H1 (cell line): ENCODE measurements around the gene NENF. TPM values are rescaled to one million over a fixed set of nuclear protein-coding genes. Genes with fewer than 3 reads are reported as not detected.
A peak's percentile ranks its signal among the peaks of the same experiment; 100 is the strongest.

ENCODE experiments used
- CTCF ChIA-PET: fragments of 300-600 bp; sonication (Branson Sonifier 250); formaldehyde crosslinking; loops from one replicate; lab custom pipeline; 2021; ENCODE audit not compliant: partially characterized antibody; lab: Charles Lee
- POLR2A ChIA-PET: fragments of 300-600 bp; sonication (Branson Sonifier 250); formaldehyde crosslinking; loops from one replicate; lab custom pipeline; 2021; ENCODE audit warnings: inconsistent platforms; ENCODE audit not compliant: partially characterized antibody; lab: Charles Lee
- DNase-seq, 2 experiments: peaks; one replicate each; pipeline versions ENCODE4 v3.0.0 to v3.0.0-alpha.2; 2010 to 2022; ENCODE audit warnings: low spot score in 2 of 2, low read depth in 1 of 2, mixed read lengths in 1 of 2
- FAIRE-seq: peaks from 2 replicates; lab custom pipeline; 2011; peaks lifted over from hg19 to GRCh38; lab: Jason Lieb, UNC
- H2AFZ ChIP-seq: 2 replicates; pipeline ENCODE4 v1.8.1; 2012; ENCODE audit warnings: low read length, inconsistent platforms
- H2AK5ac ChIP-seq: 2 replicates; pipeline ENCODE4 v1.6.1; 2013; ENCODE audit warnings: low read depth, low read length
- H2BK120ac ChIP-seq: replicated peaks from 2 replicates; pipeline ENCODE3; 2013; ENCODE audit warnings: low read depth, low read length, inconsistent platforms
- H2BK12ac ChIP-seq: 2 replicates; pipeline ENCODE4 v1.6.1; 2013; ENCODE audit warnings: low read depth, low read length
- H2BK15ac ChIP-seq: 2 replicates; pipeline ENCODE4 v1.6.1; 2013; ENCODE audit warnings: low read length
- H2BK20ac ChIP-seq: 2 replicates; pipeline ENCODE4 v1.6.1; 2013; ENCODE audit warnings: low read length
- H2BK5ac ChIP-seq: 2 replicates; pipeline ENCODE4 v1.6.1; 2013; ENCODE audit warnings: low read depth, low read length
- H3K14ac ChIP-seq: 2 replicates; pipeline ENCODE4 v1.6.1; 2013; ENCODE audit warnings: inconsistent platforms; ENCODE audit not compliant: insufficient read length
- H3K18ac ChIP-seq: 2 replicates; pipeline ENCODE4 v1.6.1; 2013; ENCODE audit warnings: low read length; ENCODE audit errors: extremely low read depth
- H3K23ac ChIP-seq: 2 replicates; pipeline ENCODE4 v1.6.1; 2013; ENCODE audit warnings: inconsistent platforms; ENCODE audit not compliant: insufficient read length
- H3K23me2 ChIP-seq: 2 replicates; pipeline ENCODE4 v1.6.1; 2013; ENCODE audit warnings: low read depth, low read length
- H3K27ac ChIP-seq: 2 replicates; pipeline ENCODE4 v1.6.1; 2011; ENCODE audit warnings: low read depth, low read length, inconsistent platforms
- H3K27me3 ChIP-seq, 4 experiments: replicated peaks in 1 of 4; 1 replicate in 1 of 4; 2 replicates in 3 of 4; pipeline versions ENCODE4 v1.6.1 to v1.8.1; 2011 to 2013; ENCODE audit warnings: low read length in 3 of 4, mild to moderate bottlenecking in 3 of 4, inconsistent platforms in 2 of 4, mixed read lengths in 2 of 4, moderate library complexity in 1 of 4; ENCODE audit not compliant: control insufficient read depth in 3 of 4, insufficient read depth in 3 of 4; ENCODE audit errors: extremely low read depth in 1 of 4
- H3K36me3 ChIP-seq, 4 experiments: 2 replicates each; pipeline versions ENCODE4 v1.6.1 to v1.8.1; 2011 to 2013; ENCODE audit warnings: mild to moderate bottlenecking in 4 of 4, low read length in 3 of 4, moderate library complexity in 2 of 4, control low read depth in 1 of 4, inconsistent platforms in 1 of 4; ENCODE audit not compliant: insufficient read depth in 4 of 4, control insufficient read depth in 2 of 4
- H3K4ac ChIP-seq: replicated peaks from 2 replicates; pipeline ENCODE3; 2013; ENCODE audit warnings: low read length, low read depth, mixed read lengths, inconsistent platforms; ENCODE audit not compliant: insufficient read length
- H3K4me1 ChIP-seq, 4 experiments: replicated peaks in 1 of 4; 1 replicate in 1 of 4; 2 replicates in 3 of 4; pipeline versions ENCODE4 v1.6.1 to v1.8.1; 2011 to 2013; ENCODE audit warnings: low read length in 3 of 4, inconsistent platforms in 2 of 4, mixed read lengths in 1 of 4; ENCODE audit not compliant: insufficient read depth in 4 of 4, control insufficient read depth in 3 of 4
- H3K4me2 ChIP-seq, 2 experiments: 2 replicates each; pipeline versions ENCODE4 v1.6.1 to v1.8.1; 2011 to 2013; ENCODE audit warnings: low read depth in 2 of 2, low read length in 2 of 2, control low read depth in 1 of 2, inconsistent platforms in 1 of 2, mild to moderate bottlenecking in 1 of 2; ENCODE audit not compliant: insufficient read depth in 1 of 2
- H3K4me3 ChIP-seq, 4 experiments: fragments of 200-600, 300-600 bp in 1 of 4; sonication (generic), shearing (Covaris generic), sonication (Bioruptor Twin) in 1 of 4; 2 replicates each; pipeline versions ENCODE4 v1.5.1 to v1.8.1; 2011 to 2016; ENCODE audit warnings: low read length in 4 of 4, low read depth in 3 of 4, control low read depth in 2 of 4, inconsistent platforms in 2 of 4, mild to moderate bottlenecking in 2 of 4, mixed read lengths in 1 of 4, moderate library complexity in 1 of 4; ENCODE audit not compliant: insufficient read depth in 2 of 4; ENCODE audit errors: extremely low read depth in 1 of 4
- H3K56ac ChIP-seq: replicated peaks from 2 replicates; pipeline ENCODE3; 2013; ENCODE audit warnings: low read depth, mild to moderate bottlenecking, mixed read lengths, low read length, inconsistent platforms; ENCODE audit not compliant: insufficient read length
- H3K79me1 ChIP-seq: 2 replicates; pipeline ENCODE4 v1.6.1; 2013; ENCODE audit warnings: low read depth, low read length, control low read depth
- H3K79me2 ChIP-seq, 2 experiments: 2 replicates each; pipeline versions ENCODE4 v1.6.1 to v1.8.1; 2012 to 2013; ENCODE audit warnings: low read length in 2 of 2, mild to moderate bottlenecking in 2 of 2, inconsistent platforms in 1 of 2; ENCODE audit not compliant: insufficient read depth in 2 of 2, control insufficient read depth in 1 of 2
- H3K9ac ChIP-seq, 4 experiments: replicated peaks in 1 of 4; 1 replicate in 1 of 4; 2 replicates in 3 of 4; pipeline versions ENCODE4 v1.6.1 to v1.8.1; 2011 to 2013; ENCODE audit warnings: low read depth in 3 of 4, low read length in 3 of 4, control low read depth in 2 of 4, mild to moderate bottlenecking in 2 of 4, moderate library complexity in 2 of 4, inconsistent platforms in 1 of 4; ENCODE audit errors: extremely low read depth in 1 of 4
- H3K9me3 ChIP-seq, 2 experiments: 2 replicates each; pipeline versions ENCODE4 v1.6.1 to v1.8.1; 2012 to 2013; ENCODE audit warnings: mild to moderate bottlenecking in 2 of 2, moderate library complexity in 2 of 2, control low read depth in 1 of 2, inconsistent platforms in 1 of 2, low read depth in 1 of 2, low read length in 1 of 2, mixed read lengths in 1 of 2; ENCODE audit not compliant: insufficient read depth in 2 of 2
- H4K20me1 ChIP-seq, 2 experiments: replicated peaks in 1 of 2; 2 replicates each; pipeline versions ENCODE3 to v1.8.1; 2011 to 2013; ENCODE audit warnings: inconsistent platforms in 2 of 2, low read length in 2 of 2, mild to moderate bottlenecking in 1 of 2; ENCODE audit not compliant: insufficient read depth in 2 of 2, control insufficient read depth in 1 of 2
- H4K5ac ChIP-seq: 2 replicates; pipeline ENCODE4 v1.6.1; 2013; ENCODE audit warnings: low read length, low read depth, mixed read lengths, inconsistent platforms; ENCODE audit not compliant: insufficient read length
- H4K8ac ChIP-seq: 2 replicates; pipeline ENCODE4 v1.8.0; 2013; ENCODE audit warnings: mild to moderate bottlenecking, moderate library complexity, low read length, inconsistent platforms; ENCODE audit not compliant: insufficient read depth; ENCODE audit errors: extremely low read depth
- H4K91ac ChIP-seq: replicated peaks from 2 replicates; pipeline ENCODE3; 2013; ENCODE audit warnings: low read length, mixed read lengths, inconsistent platforms; ENCODE audit not compliant: insufficient read length
- ASH2L ChIP-seq: fragments of 200-600, 300-600 bp; sonication (generic); IDR thresholded peaks from one replicate; pipeline ENCODE4 v1.7.1; 2017; ENCODE audit warnings: low read length
- BRCA1 ChIP-seq: IDR thresholded peaks from 2 replicates; pipeline ENCODE4 v1.6.1; 2012; ENCODE audit warnings: low read depth, low read length, improper control_type of control experiment
- EZH2 ChIP-seq: fragments of 200-600 bp; sonication (generic); IDR thresholded peaks from 2 replicates; pipeline ENCODE4 v1.7.1; 2012; ENCODE audit warnings: low read depth, mild to moderate bottlenecking, moderate library complexity, low read length, inconsistent platforms; ENCODE audit not compliant: severe bottlenecking
- JUND ChIP-seq: IDR thresholded peaks from 2 replicates; pipeline ENCODE4 v1.6.1; 2011; ENCODE audit warnings: mild to moderate bottlenecking, improper control_type of control experiment, low read length
- SRF ChIP-seq: IDR thresholded peaks from 2 replicates; pipeline ENCODE4 v1.6.1; 2011; ENCODE audit warnings: mild to moderate bottlenecking, low read depth, low read length, moderate library complexity
- TEAD4 ChIP-seq: IDR thresholded peaks from 2 replicates; pipeline ENCODE4 v1.6.1; 2012; ENCODE audit warnings: low read depth, low read length, inconsistent platforms, mixed read lengths
- WGBS, 2 experiments: shearing (Covaris generic) in 1 of 2; methylation state at CpG; one replicate each; pipeline versions ENCODE4 v1.1.6 to v1.1.7; 2013 to 2015; ENCODE audit warnings: low lambda C conversion rate in 2 of 2, mixed read lengths in 2 of 2, inconsistent platforms in 1 of 2, low coverage in 1 of 2, missing lambda C conversion rate in 1 of 2; ENCODE audit not compliant: insufficient replicate concordance in 2 of 2, insufficient coverage in 1 of 2, insufficient read length in 1 of 2; ENCODE audit errors: extremely low coverage in 1 of 2, missing lambda C conversion rate in 1 of 2; 5-methylcytosine and 5-hydroxymethylcytosine counted together
- polyA plus RNA-seq, 7 experiments: library from polyadenylated mRNA; depleted of rRNA in 3 of 7; stranded (reverse) in 5 of 7; unstranded in 2 of 7; fragments of >200 nt in 5 of 7; fragments of 200-250 nt in 2 of 7; gene quantifications; 1 replicate in 5 of 7; 2 replicates in 1 of 7; 4 replicates in 1 of 7; pipeline versions ENCODE4 v1.2.1 to v1.2.3, GENCODE V29; 2011 to 2013; ENCODE audit warnings: missing spikeins in 2 of 7, mixed read lengths in 2 of 7
- total RNA-seq: library from RNA; stranded (reverse); fragmentation: NEBNext Ultra II Directional; extraction: Animal tissue kit (Norgen Biotek cat#: 25700); gene quantifications from 2 replicates; pipeline ENCODE4 v1.2.1, GENCODE V29; 2021
- TF ChIP-seq, protein P1 (sequence below): IDR thresholded peaks from 2 replicates; pipeline ENCODE4 v1.6.1; 2012; ENCODE audit warnings: inconsistent platforms

Gene NENF
- total and polyA plus RNA-seq, 2 of the 8 experiments (the other 6 are each of a cell fraction or from before 2014, with no cell fraction given) = 27.0 to 28.0 TPM

DNA sequence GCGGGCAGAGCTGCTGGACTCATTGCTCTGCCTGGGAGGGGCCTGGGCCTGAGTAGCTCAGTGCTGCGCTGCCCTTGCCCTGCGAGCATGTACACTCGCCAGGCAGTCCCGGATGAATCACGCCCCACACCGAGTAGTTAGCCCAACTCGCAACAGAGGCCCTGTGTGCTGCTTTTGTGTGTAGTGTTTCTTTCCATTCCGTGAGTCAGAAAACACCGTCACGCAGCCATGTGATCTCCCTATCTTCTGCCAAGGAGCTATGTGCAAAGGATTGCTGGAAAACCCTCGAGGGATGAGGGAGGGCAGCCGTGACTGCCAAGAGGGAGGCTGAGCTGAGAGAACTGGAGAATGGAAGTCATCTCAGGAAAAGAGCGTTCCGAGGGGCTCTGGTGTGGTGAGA is 37.3 kb downstream of the NENF start:
- no peaks in the 10 kb centered on the region for H4K20me1 ChIP-seq
- H3K27me3 ChIP-seq = no peaks in the 10 kb centered on the region
- no peak overlapping the region for H2BK15ac ChIP-seq
- H3K27ac ChIP-seq = no peak overlapping the region
- 0 out of 2 replicates have a peak overlapping the region, but pooled peaks have one; percentile 44 for H2BK5ac ChIP-seq
- H4K5ac ChIP-seq = no peak overlapping the region
- H2BK20ac ChIP-seq = 0 out of 2 replicates have a peak overlapping the region, but pooled peaks have one; percentile 23
- no peaks in the 10 kb centered on the region for H3K79me2 ChIP-seq
- no peak overlapping the region for H3K56ac ChIP-seq
- H3K4ac ChIP-seq = no peak overlapping the region
- H4K91ac ChIP-seq = no peak overlapping the region
- no peak overlapping the region for H3K14ac ChIP-seq
- H2BK120ac ChIP-seq = no peak overlapping the region
- no peaks in the 10 kb centered on the region for H3K9me3 ChIP-seq
- H2AFZ ChIP-seq = peak overlapping the region; percentile 6; the same call in 1 of the 2 replicates
- no peaks in the 10 kb centered on the region for H3K23me2 ChIP-seq
- H2AK5ac ChIP-seq = no peak overlapping the region
- no peak overlapping the region for H3K4me3 ChIP-seq
- ChIA-PET CTCF (interaction anchor here (1.0 to 12.6 kb wide), 6 partner anchors 8 to 195 kb away, joined by 3 to 143 read pairs (median 4); no protein-coding TSS in a partner anchor), POLR2A (interaction anchor here (6.0 kb wide), 1 partner anchor 138 kb away, joined by 25 read pairs; the partner anchor contains the start of gene ATF3)
- H3K79me1 ChIP-seq = no peaks in the 10 kb centered on the region
- no peak for FAIRE-seq
- no peak overlapping the region for H2BK12ac ChIP-seq
- no peak overlapping the region for H3K4me2 ChIP-seq
- no peak overlapping the region for H3K9ac ChIP-seq
- H4K8ac ChIP-seq = peak overlapping the region; percentile 60
- H3K36me3 ChIP-seq = no peaks in the 10 kb centered on the region
- 85% methylated on average over 15 of the region's 15 CpGs; no CpG with 5 or more reads in 1 of the 2 experiments for WGBS, 2 experiments
- TF ChIP-seq SRF = no peak
- TF ChIP-seq BRCA1 = no peak
- TF ChIP-seq JUND = no peak
- TF ChIP-seq, protein P1, sequence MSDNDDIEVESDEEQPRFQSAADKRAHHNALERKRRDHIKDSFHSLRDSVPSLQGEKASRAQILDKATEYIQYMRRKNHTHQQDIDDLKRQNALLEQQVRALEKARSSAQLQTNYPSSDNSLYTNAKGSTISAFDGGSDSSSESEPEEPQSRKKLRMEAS = peak; percentile 47; the same call in 1 of the 2 replicates
- no peak for TF ChIP-seq TEAD4
- TF ChIP-seq EZH2 = no peak
- no peak for TF ChIP-seq ASH2L
- TF ChIP-seq, all 59 proteins: peak for 1
- no peaks in the 10 kb centered on the region; a peak in 1 of 7 replicates for H3K4me1 ChIP-seq
- no peak overlapping the region for H3K18ac ChIP-seq
- H3K23ac ChIP-seq = no peak overlapping the region
- DNase-seq = no peak
